GM18867 (cell line): ENCODE data around the gene UVSSA.

ENCODE experiments used
- ATAC-seq: cut with Tn5 transposase; IDR thresholded peaks from one replicate; pipeline ENCODE4 v1.9.1; 2021; ENCODE audit warnings: mild to moderate bottlenecking, moderate library complexity; ENCODE audit not compliant: unreplicated experiment

UVSSA gene

GRCh38 chr4:1345903-1346780, 866 bp upstream of the UVSSA start:
- peak; percentile 7 for ATAC-seq

DNA sequence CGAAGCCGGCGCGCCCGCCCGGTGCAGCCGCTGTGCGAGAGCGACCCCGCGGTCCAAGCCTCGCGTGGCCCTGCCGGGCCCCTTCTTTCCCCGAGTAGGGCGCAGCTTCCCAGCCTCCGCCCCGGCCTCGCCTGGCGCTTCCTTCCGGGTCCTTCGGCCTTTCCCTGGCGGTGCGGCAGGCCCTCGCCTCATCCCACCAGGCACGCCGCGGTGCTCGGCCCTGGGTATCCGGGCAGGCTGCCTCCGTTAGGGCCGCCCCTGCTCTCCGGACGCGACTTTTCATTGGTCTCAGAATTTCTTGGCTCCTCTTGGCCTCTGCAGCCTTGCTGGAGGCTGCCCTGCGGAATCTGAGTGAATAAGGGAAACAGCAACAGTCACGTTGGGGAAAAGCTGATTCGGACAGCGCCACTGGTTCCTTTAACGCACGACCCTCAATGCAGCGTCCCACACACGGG, 429 bp downstream of the UVSSA start:
- ATAC-seq = peak; percentile 29

GRCh38 chr4:1348014-1348513, 1.1 kb downstream of the UVSSA start:
- no peak for ATAC-seq

GRCh38 chr4:1348746-1349145, 1.7 kb downstream of the UVSSA start:
- no peak for ATAC-seq

DNA sequence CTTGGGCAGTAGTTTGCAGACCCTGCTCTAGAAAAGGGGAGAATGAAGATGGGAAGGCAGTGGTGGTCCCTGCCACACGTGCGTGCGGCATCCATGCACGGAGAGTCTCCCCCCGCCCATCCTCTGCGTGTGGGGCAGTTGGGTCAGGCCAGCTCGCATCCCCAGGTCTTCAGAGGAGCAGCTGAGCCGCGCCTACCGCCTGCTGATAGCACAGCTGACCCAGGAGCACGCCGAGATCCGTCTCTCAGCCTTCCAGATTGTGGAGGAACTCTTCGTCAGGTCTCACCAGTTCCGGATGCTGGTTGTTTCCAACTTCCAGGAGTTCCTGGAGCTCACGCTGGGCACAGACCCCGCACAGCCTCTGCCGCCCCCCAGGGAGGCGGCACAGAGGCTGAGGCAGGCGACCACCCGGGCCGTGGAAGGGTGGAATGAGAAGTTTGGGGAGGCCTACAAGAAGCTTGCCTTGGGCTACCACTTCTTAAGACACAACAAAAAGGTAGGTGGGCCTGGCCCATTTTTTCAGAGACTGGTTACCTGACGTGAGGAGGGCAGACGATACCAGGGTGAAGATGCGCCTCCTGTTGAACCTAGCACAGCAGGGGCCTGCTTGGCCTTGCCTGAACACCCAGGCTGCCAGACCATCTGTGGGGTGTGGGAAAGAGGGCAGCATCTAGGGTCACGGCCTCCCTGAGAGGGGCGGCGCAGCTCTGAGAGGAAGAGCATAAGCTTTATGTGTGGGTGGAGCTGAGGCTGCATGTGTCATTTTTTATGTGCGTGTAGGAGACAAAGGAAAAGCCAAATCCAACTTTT, 2.6 kb downstream of the UVSSA start:
- no peak for ATAC-seq

DNA sequence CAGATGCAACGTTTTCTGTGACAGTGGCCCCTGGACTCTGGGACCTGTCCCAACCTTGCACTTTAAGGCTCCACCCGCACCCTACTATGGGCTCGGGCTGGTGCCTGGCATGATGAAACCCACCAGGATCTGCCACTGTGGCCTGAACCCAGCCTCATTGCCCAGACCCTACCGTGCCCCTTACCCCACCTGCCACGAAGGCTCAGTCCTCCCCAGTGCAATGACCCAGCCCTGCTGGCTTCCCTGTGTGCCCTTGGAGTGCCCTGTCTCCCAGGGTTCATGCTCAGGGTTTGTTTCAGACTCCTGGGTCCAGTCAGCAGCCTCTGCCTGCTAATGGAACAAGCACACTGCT, 3.1 kb downstream of the UVSSA start:
- ATAC-seq = no peak

DNA sequence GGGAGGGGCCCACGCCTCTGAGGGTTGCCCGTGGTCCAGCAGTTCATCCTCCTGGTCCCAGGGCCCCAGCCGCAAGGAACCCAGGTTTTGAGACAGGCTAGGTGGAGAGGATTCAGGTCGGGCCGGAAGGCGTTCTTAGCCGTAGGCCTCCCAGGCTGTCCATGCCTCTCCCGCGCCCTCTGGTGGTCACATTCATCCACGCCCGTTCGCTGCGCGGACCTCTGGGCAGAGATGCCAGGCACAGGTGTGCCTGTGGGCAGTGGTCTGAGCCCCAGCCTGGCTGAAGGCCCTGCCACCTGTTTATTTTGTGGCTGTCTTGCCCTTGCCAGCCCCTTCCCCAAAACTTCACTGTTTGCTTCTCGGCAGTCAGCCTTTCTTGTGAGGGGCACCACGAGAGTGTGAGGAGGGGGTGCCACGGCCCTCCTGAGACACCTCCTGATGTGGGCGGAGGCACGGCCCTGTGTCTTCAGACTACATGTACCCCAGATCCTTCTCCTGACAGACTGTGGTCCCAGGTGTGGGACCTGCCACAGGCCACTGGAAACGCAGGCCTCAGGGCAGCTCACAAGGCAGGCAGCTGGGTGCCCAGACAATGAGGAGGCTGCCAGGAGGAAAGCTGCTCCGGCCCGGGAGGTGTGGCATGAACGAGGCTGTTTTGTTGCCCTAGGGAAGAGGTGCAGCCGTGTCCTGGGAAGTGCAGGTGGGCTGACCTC, 5.0 kb downstream of the UVSSA start:
- peak; percentile 21 for ATAC-seq

GRCh38 chr4:1352567-1352900, 5.5 kb downstream of the UVSSA start:
- no peak for ATAC-seq

GRCh38 chr4:1353186-1354055, 6.4 kb downstream of the UVSSA start:
- ATAC-seq = no peak

GRCh38 chr4:1354136-1354982, 7.4 kb downstream of the UVSSA start:
- ATAC-seq = no peak

DNA sequence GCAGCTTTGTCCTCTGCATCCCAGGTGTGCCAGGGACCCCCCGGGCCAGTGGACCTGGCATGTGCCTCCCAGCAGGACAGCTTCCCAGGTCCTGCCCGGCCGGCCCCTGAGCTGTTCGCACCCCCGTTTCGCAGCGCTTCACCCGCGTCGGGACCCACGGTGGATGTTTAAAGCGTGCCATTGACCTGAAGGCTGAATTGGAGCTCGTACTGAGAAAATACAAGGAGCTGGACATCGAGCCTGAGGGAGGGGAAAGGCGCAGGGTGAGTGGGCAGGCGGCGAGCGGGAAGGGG, 7.9 kb downstream of the UVSSA start:
- no peak for ATAC-seq

DNA sequence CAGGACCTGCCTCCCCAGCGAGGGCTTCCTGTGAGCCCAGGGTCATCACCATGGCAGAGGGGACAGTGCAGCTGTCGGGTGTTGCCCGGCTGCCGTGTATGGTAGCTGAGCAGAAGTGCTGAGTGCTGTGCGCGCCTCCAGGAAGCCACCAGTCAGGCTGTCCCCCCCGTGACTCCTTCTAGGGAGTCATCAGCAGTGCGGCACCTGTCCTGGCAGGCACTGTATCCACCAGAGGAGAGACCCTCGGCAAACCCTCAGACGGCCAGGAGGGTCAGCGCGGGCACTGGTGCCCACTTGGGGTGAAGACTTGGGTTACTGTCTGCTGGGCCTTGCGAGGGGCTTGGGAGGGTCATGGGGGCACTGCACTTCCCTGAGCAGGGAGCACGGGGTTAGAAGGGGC, 8.4 kb downstream of the UVSSA start:
- ATAC-seq = no peak

GRCh38 chr4:1356181-1356998, 9.4 kb downstream of the UVSSA start:
- no peak for ATAC-seq

DNA sequence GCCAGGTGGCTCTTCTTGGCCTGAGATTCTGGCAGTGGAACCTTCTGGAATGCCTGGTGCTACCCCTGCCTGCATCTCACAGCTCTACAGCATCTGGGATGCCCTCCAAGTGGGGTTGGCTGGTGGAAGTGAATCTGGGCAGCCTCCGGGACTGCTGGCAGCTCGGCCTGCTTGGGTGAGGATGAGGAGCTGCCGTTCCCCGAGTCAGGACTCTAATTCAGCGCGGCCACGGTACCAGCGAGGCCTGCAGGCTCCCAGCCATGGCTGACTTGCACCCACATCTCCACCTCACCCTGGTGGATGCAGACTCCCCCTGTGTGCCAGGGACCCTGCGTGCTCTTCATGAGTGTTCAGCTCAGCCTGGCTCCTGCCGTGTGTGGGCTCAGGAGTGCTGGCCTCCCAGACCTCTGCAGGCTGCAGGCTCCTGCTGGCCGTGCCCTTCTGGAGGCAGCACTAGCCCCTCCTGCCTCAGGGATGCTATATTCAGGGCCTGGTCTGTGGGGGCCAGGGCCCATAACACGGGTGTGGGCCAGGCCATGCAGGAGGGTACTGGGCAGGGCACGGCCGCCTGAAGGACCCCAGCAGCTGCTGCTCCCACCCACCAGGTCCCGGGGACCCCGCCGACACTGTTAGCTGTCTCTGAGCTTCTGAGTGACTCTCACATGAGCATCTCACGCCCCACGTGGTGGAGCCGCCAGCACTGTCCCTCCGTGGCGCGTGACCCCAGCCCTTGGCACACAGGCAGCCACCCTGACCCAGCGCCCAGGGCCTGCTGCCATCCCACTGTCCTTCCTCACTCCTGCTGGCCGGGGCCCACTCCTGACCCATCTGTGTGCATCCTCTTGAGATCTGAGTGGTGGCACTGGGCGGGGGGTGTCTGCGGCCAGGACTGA, 10.6 kb downstream of the UVSSA start:
- no peak for ATAC-seq

GRCh38 chr4:1358421-1359143, 11.6 kb downstream of the UVSSA start:
- no peak for ATAC-seq

- ATAC-seq = no peak
Observed at GRCh38 chr4:1359144-1359501, 12.1 kb downstream of the UVSSA start.

DNA sequence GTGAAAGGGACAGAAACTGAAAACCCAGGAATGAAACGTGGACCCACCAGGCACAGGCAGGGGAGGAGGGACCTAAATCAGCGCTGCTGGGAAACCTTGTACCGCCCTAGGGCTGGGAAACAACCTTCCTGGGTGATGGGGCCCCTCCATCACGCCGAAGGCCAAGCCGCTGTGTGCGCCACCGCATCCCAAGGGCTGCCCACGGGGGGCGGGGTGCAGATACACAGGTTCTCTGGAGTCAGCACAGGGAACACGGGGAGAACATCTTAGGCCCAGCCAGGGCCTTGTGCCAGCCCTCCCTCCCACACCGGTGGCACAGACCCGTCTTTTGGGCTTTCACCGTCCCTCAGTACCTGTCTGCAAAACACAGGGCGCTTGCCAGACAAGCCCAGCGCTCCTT, 13.0 kb downstream of the UVSSA start:
- ATAC-seq = no peak
